T-helper 1 cell treated with Interleukin-12 subunit alpha and Interleukin-12 subunit beta and Interleukin-4 antibody, amounts not matched to agents 30 ng/mL and 1 ng/mL, for 36 hours (primary cell): Measurements from ENCODE around the gene COG5. TPM values are rescaled to one million over a fixed set of nuclear protein-coding genes. Genes with fewer than 3 reads are reported as not detected.

Source experiments
- intact Hi-C: fragments of 100-400 bp; cut with micrococcal nuclease; formaldehyde crosslinking; loops from one replicate; pipeline ENCODE4 v1.15.1; 2024
- total RNA-seq: library from RNA; stranded (reverse); gene quantifications from 2 replicates; pipeline ENCODE4 v1.2.3, GENCODE V29; 2022

COG5 gene
- total RNA-seq, 1 donor from 2014 or later, result 47.8 TPM

- intact Hi-C loops, result loop anchor here (1.0 to 5.0 kb wide), 4 partner anchors 299 to 690 kb away; partner anchors contain the start of gene DLD
Measured at GRCh38 chr7:107201795-107202450, 361.8 kb downstream of the COG5 start.

- intact Hi-C loops, result no loop called here
Measured at GRCh38 chr7:107196834-107197610, 366.7 kb downstream of the COG5 start.

DNA sequence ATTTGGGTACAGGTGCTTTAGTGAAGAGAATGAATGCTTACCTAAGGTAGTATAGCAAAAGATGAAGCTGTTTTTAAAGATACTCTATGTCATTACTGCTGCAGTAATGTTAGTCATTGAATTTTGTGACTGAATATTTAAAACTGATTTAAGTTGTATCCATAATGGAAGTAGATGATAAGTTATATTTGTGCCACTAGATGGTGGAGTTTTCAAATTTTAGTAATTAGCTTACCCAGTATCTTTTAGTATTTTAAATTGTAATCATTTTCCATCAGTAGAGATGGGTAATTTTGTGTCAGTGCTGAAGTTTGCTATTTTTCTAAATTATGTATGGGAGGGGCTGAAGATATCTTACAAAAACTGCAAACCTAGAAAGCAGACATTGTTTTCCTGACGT lies 369.7 kb downstream of the COG5 start:
- intact Hi-C loops, result no loop called here

GRCh38 chr7:107190090-107190489 lies 373.6 kb downstream of the COG5 start:
- intact Hi-C loops, result no loop called here

DNA sequence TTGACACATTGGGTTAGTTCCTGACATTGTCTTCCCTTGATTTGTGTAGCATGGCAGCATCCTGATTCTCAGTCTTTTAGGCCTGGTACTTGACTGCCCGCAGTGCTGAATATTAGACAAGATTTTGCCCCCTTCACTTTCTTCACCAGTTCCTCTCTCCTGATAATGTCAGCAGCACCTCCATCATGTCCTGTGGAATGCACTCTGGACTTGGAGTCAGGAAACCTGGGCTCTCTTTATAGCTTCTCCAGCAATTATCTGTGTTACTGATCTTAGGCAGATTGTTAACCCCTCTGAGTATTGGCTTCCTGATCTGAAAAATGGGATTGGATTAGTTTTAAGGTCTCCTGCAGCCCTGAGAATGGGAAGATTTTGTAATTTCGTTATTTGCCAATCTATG lies 375.9 kb downstream of the COG5 start:
- intact Hi-C loops, result no loop called here

- intact Hi-C loops, result no loop called here
Measured at GRCh38 chr7:107186240-107186639, 377.5 kb downstream of the COG5 start.

DNA sequence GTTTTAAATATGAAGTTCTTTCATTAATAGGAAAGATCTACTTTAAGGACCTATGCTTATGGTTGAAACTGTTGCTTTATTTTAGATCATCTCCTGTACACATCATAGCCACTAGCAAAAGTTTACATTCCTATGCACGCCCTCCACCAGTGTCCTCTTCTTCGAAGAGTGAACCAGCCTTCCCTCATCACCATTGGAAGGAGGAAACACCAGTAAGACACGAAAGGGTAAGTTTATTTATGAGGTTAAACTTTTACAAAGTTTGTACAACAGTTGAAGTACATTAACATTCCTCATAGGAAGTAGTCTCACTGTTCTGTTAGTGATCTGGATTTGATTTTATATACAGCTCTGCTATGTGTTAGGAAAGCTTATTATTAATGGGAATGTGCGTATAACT lies 378.0 kb downstream of the COG5 start:
- intact Hi-C loops, result no loop called here

DNA sequence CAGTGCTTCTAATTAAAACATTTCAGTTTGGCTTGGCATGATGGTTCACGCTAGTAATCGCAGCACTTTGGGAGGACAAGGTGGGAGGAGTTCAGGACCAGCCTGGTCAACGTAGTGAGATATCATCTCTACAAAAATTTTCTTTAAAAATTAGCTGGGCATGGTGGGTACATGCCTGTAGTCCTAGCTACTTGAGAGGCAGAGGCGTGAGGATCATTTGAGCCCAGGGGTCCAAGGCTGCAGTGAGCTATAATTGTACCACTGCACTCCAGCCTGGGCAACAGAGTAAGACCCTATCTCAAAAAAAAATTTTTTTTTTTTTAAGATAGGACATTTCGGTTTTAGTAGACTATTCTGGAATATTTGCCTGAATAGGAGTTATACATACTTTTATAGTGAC lies 382.5 kb downstream of the COG5 start:
- intact Hi-C loops, result no loop called here

GRCh38 chr7:107180378-107180777 lies 383.3 kb downstream of the COG5 start:
- intact Hi-C loops, result no loop called here

GRCh38 chr7:107179326-107180164 lies 384.2 kb downstream of the COG5 start:
- intact Hi-C loops, result no loop called here

DNA sequence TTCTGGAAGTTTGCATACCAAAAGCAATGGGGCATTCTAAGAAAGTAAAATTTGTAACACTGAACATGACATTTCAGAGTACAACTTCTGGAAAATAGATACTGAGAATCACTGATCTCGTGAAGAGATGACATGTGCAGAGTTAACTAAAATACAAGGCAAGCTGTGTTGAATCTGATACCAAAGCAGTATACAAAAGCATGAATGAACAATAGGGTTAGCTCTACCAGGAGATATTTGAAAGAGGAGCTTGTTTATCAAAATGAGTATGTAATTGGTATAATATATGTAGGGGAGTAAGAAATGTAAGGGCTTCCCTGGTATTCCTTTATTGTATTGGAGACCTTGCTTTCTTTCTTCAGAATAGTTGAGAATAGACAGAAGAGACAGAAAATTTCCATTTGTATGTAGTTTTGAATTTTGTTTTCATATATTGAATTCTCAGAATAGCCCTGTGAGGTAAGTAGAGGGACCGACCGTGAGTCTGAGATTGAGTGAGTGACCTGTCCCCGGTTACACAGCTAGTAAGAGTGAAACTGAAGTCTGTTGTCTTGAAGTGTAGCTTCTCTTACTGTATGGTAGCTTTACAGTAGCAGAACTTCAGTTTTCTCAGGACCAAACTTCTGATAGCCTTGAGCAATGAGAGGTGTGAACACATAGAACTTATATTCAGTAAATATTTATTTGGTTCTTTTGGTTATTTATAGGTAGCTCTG lies 389.9 kb downstream of the COG5 start:
- intact Hi-C loops, result no loop called here

DNA sequence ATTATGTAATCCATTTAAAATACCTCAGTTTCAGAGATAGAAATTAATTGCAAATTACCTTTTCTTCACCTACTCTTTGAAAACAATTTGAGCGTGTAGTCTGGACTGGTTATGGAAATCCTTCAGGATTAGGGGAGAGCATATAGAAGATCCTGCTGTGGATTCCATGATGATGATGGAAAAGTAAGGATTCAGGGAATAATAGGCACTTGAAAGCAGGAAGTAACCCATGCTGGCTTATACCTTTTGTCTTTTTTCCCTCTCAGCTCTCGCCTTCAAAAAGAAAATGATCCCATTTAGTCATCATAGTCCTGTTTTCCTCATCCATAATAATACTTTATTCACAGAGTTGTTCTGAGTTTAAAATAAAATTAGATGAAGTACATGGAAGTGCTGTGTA lies 390.5 kb downstream of the COG5 start:
- intact Hi-C loops, result no loop called here

DNA sequence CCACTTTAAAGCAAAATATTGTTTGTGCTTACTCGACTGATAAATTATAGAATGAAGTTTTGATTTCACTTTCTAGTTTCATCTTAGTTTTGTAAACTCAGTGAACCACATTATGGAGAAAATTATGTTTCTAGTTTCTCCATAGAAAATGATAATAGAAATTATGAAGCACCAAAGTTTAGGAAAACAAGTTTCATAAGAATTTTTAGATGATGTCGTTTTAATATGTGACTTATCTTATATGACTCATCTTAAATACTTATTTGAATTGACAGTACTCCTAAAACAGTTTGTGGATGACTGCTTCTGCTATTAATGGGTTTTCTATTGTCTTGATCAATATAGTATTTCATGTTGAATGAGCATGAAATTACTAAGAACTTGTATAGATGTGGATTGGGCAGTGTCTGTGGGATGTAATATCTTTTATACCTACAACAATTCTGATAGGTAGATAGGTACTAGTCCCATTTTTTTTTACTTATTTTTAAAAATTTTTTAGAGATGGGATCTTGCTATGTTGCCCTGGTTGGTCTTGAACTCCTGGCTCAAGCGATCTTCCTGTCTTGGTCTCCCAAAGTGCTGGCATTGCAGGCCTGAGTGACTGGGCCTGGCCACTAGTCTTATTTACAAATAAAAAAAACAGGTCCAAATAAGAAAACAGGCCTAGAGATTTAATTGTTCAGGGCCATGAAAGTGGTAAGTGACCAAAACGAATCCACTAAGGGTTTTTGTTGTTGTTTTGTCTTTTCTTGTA lies 391.3 kb downstream of the COG5 start:
- intact Hi-C loops, result no loop called here

- intact Hi-C loops, result no loop called here
Measured at GRCh38 chr7:107171496-107171895, 392.2 kb downstream of the COG5 start.

- intact Hi-C loops, result loop anchor here (1.0 kb wide), 1 partner anchor 1361 kb away; no protein-coding TSS in a partner anchor
Measured at GRCh38 chr7:107170051-107170915, 393.4 kb downstream of the COG5 start.

DNA sequence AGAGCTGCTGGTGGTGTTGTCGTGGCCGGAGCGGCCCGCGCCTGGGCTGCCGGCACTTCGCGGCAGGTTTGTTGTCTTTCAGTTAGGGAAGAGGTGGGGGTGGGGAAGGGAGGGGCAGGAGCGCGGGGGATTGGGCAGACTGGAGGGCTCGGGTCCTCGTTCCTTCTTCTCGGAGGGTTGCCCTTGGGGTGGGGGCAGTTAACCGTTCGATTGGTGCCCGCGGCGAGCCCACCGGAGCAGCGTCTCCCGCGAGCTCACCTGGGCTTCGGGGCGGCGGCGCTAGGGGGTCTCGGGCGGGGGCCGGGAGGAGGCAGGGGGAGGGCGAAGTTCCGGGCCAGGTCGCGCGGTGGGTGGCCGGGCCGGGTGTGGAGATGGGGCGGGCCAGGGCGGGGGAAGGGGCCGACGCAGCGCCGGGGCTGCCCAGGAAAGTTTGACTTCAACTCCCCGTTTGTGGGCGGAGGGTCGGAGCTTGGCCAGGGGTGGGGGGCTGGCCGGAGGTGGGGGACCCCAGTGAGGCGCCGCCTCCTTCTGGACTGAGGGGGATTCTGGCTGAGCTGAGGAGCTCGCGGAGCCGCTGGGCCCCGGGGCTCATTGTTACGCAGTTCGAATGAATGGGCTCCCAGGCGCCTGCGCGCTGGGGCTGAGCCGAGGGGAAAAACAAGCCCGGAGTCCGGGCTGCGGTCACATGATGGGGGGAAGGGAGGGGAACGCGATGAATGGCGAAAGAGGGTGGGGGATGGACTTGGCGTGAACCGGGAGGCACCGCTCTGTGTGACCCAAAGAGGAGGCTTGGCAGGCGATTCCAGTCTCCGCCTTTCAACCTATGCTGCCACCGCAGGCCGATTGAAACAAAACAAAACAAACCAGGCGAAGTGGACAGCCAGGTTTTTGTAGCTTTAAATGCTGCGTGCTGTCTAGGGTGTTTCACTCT lies 394.3 kb downstream of the COG5 start:
- intact Hi-C loops, result loop anchor here (1.0 to 5.0 kb wide), 8 partner anchors 22 to 1360 kb away; partner anchors contain the start of gene PRKAR2B

GRCh38 chr7:107168233-107169119 lies 395.2 kb downstream of the COG5 start, which contains the start of gene HBP1:
Gene HBP1 (plus strand): TSS chr7:107169003. CDS start chr7:107179894, 10,891 bp downstream.
- intact Hi-C loops, result loop anchor here (1.0 to 5.0 kb wide), 25 partner anchors 18 to 1477 kb away; partner anchors contain the start of genes BCAP29, CCDC71L, COG5 and DLD
